Endothelial cell (in vitro differentiated cells): ENCODE data around the gene ERC1. TPM values are rescaled to one million over a fixed set of nuclear protein-coding genes. Genes with fewer than 3 reads are reported as not detected.
"Not testable (repeated sequence)": the region's sequence is repeated elsewhere in the genome, so short reads cannot be mapped to it uniquely, and the experiment has no call there.

Experiments used
- DNase-seq: peaks from one replicate; pipeline ENCODE4 v3.0.0; 2021; ENCODE audit warnings: low spot score
- H3K27ac Mint-ChIP-seq: one replicate; pipeline ENCODE4 v1.8.0; 2021; ENCODE audit warnings: mixed read lengths, inconsistent platforms; ENCODE audit not compliant: unreplicated experiment
- H3K27me3 Mint-ChIP-seq: one replicate; pipeline ENCODE4 v1.8.0; 2021; ENCODE audit warnings: mild to moderate bottlenecking, moderate library complexity, mixed read lengths, inconsistent platforms; ENCODE audit not compliant: unreplicated experiment
- H3K36me3 Mint-ChIP-seq: one replicate; pipeline ENCODE4 v1.8.0; 2021; ENCODE audit warnings: mild to moderate bottlenecking, low read depth, mixed read lengths, inconsistent platforms; ENCODE audit not compliant: unreplicated experiment
- H3K4me1 Mint-ChIP-seq: one replicate; pipeline ENCODE4 v1.8.0; 2021; ENCODE audit warnings: mild to moderate bottlenecking, mixed read lengths, inconsistent platforms; ENCODE audit not compliant: unreplicated experiment
- H3K4me3 Mint-ChIP-seq: one replicate; pipeline ENCODE4 v1.8.0; 2021; ENCODE audit warnings: mild to moderate bottlenecking, mixed read lengths, inconsistent platforms; ENCODE audit not compliant: unreplicated experiment
- H3K9me3 Mint-ChIP-seq: one replicate; pipeline ENCODE4 v1.8.0; 2021; ENCODE audit warnings: mixed read lengths, inconsistent platforms; ENCODE audit not compliant: unreplicated experiment
- CTCF ChIP-seq: fragments of 200-600 bp; sonication (generic); IDR thresholded peaks from one replicate; pipeline ENCODE4 v1.5.0; 2021; ENCODE audit warnings: antibody characterized with exemption; ENCODE audit not compliant: unreplicated experiment
- total RNA-seq: library from RNA; stranded (reverse); fragmentation: NEBNext Ultra II Directional; extraction: Animal tissue kit (Norgen Biotek cat#: 25700); gene quantifications from one replicate; pipeline ENCODE4 v1.2.1, GENCODE V29; 2021; ENCODE audit not compliant: unreplicated experiment

ERC1 gene
- total RNA-seq, 1 donor from 2014 or later: 57.9 TPM

- Mint-ChIP-seq H3K27ac (no peak overlapping the region), H3K4me3 (no peak overlapping the region), H3K9me3 (no peaks in the 10 kb centered on the region), H3K27me3 (no peaks in the 10 kb centered on the region), H3K4me1 (peaks cover 18% of the 10 kb centered on the region), H3K36me3 (no peaks in the 10 kb centered on the region)
- DNase-seq: no peak
- no peak for TF ChIP-seq CTCF
These were observed 57.1 kb downstream of the ERC1 start for GRCh38 chr12:1047898-1048660.

GRCh38 chr12:1050059-1050707 is 59.2 kb downstream of the ERC1 start:
- no peaks in the 10 kb centered on the region for H3K27me3 Mint-ChIP-seq
- H3K9me3 Mint-ChIP-seq: no peaks in the 10 kb centered on the region
- no peak overlapping the region for H3K27ac Mint-ChIP-seq
- TF ChIP-seq CTCF: no peak
- no peaks in the 10 kb centered on the region for H3K36me3 Mint-ChIP-seq
- H3K4me3 Mint-ChIP-seq: no peak overlapping the region
- DNase-seq: no peak
- H3K4me1 Mint-ChIP-seq: peaks cover 26% of the 10 kb centered on the region

- not testable (repeated sequence) for H3K27me3 Mint-ChIP-seq, H3K9me3 Mint-ChIP-seq, H3K36me3 Mint-ChIP-seq, DNase-seq, H3K4me3 Mint-ChIP-seq, H3K27ac Mint-ChIP-seq
- H3K4me1 Mint-ChIP-seq: peaks cover 24% of the 10 kb centered on the region
These were observed 60.6 kb downstream of the ERC1 start for GRCh38 chr12:1051672-1052071.

DNA sequence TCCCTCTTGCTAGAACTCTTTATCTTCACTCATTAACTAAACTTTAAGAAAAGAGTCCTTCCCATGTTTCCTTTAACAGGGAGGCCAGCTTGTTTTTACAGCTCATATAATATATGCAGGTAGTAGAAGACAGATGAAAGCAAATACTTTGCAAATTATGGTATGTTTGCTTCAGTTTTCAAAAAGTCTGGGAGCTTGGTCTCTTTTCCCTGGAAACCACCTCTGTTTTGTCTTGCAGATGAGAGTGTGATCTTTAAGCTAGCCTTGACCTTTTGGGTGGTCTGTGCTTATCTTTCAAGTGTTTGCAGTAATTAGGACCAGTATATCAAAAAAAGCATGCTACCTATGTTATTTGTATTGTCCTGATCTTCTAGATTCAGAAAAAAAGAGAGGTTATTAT is 62.7 kb downstream of the ERC1 start:
- H3K4me3 Mint-ChIP-seq: no peak overlapping the region
- no peak for TF ChIP-seq CTCF

GRCh38 chr12:1054117-1054870 is 63.3 kb downstream of the ERC1 start:
- no peak overlapping the region for H3K27ac Mint-ChIP-seq
- no peaks in the 10 kb centered on the region for H3K9me3 Mint-ChIP-seq
- H3K36me3 Mint-ChIP-seq: peaks cover 4% of the 10 kb centered on the region
- H3K4me3 Mint-ChIP-seq: no peak overlapping the region
- no peaks in the 10 kb centered on the region for H3K27me3 Mint-ChIP-seq
- DNase-seq: no peak
- H3K4me1 Mint-ChIP-seq: peaks cover 15% of the 10 kb centered on the region
- no peak for TF ChIP-seq CTCF

More for the DNA sequence above, 62.7 kb downstream of the ERC1 start:
- no peak overlapping the region for H3K27ac Mint-ChIP-seq
- no peaks in the 10 kb centered on the region for H3K27me3 Mint-ChIP-seq
- peaks cover 4% of the 10 kb centered on the region for H3K36me3 Mint-ChIP-seq
- no peaks in the 10 kb centered on the region for H3K9me3 Mint-ChIP-seq
- peaks cover 18% of the 10 kb centered on the region for H3K4me1 Mint-ChIP-seq
- DNase-seq: no peak
